Keratinocyte (primary cell): ENCODE data around the gene HSPA12B. TPM values are rescaled to one million over a fixed set of nuclear protein-coding genes. Genes with fewer than 3 reads are reported as not detected.

Experiments
- DNase-seq: peaks from one replicate; pipeline ENCODE4 v3.0.0-alpha.2; 2011; ENCODE audit warnings: low read depth, missing footprints, low spot score
- FAIRE-seq: peaks from 2 replicates; lab custom pipeline; 2011; peaks lifted over from hg19 to GRCh38; lab: Jason Lieb, UNC
- H2AFZ ChIP-seq: 2 replicates; pipeline ENCODE4 v1.6.0; 2012; ENCODE audit warnings: low read length, control low read depth, inconsistent platforms; ENCODE audit not compliant: control insufficient read depth
- H3K27ac ChIP-seq: 2 replicates; pipeline ENCODE4 v1.5.1; 2011; ENCODE audit warnings: low read length; ENCODE audit not compliant: control insufficient read depth, insufficient read depth
- H3K27me3 ChIP-seq: 3 replicates; pipeline ENCODE4 v1.6.0; 2011; ENCODE audit warnings: low read length; ENCODE audit not compliant: control insufficient read depth, insufficient read depth; ENCODE audit errors: extremely low read depth
- H3K36me3 ChIP-seq, 2 experiments: 2 replicates in 1 of 2; 3 replicates in 1 of 2; pipeline ENCODE4 v1.5.1; 2011; ENCODE audit warnings: low read length in 2 of 2, mild to moderate bottlenecking in 1 of 2; ENCODE audit not compliant: control insufficient read depth in 2 of 2, insufficient read depth in 2 of 2; ENCODE audit errors: extremely low read depth in 1 of 2
- H3K4me1 ChIP-seq: 3 replicates; pipeline ENCODE4 v1.5.1; 2011; ENCODE audit warnings: low read length; ENCODE audit not compliant: control insufficient read depth, insufficient read depth; ENCODE audit errors: extremely low read depth
- H3K4me2 ChIP-seq: 3 replicates; pipeline ENCODE4 v1.6.0; 2011; ENCODE audit warnings: low read depth, low read length; ENCODE audit not compliant: control insufficient read depth, insufficient read depth; ENCODE audit errors: extremely low read depth
- H3K4me3 ChIP-seq, 3 experiments: fragments of 200-600 bp in 1 of 3; sonication (generic) in 1 of 3; 2 replicates in 2 of 3; 3 replicates in 1 of 3; pipeline ENCODE4 v1.5.1; 2011 to 2016; ENCODE audit warnings: low read length in 3 of 3, mild to moderate bottlenecking in 3 of 3, control low read depth in 2 of 3, inconsistent platforms in 1 of 3, low read depth in 1 of 3, mixed read lengths in 1 of 3, mixed run types in 1 of 3, moderate library complexity in 1 of 3; ENCODE audit not compliant: control insufficient read depth in 2 of 3, insufficient read depth in 2 of 3; ENCODE audit errors: extremely low read depth in 1 of 3
- H3K79me2 ChIP-seq: 2 replicates; pipeline ENCODE4 v1.6.0; 2012; ENCODE audit warnings: low read length; ENCODE audit not compliant: control insufficient read depth, insufficient read depth
- H3K9ac ChIP-seq: 3 replicates; pipeline ENCODE4 v1.6.0; 2011; ENCODE audit warnings: low read length; ENCODE audit not compliant: control insufficient read depth, insufficient read depth; ENCODE audit errors: extremely low read depth
- H3K9me1 ChIP-seq: 3 replicates; pipeline ENCODE4 v1.6.0; 2011; ENCODE audit warnings: low read length; ENCODE audit not compliant: control insufficient read depth, insufficient read depth; ENCODE audit errors: extremely low read depth
- H3K9me3 ChIP-seq: 2 replicates; pipeline ENCODE4 v1.5.1; 2012; ENCODE audit warnings: low read depth, low read length; ENCODE audit not compliant: control insufficient read depth
- H4K20me1 ChIP-seq: 3 replicates; pipeline ENCODE4 v1.6.0; 2011; ENCODE audit warnings: low read length; ENCODE audit not compliant: control insufficient read depth, insufficient read depth; ENCODE audit errors: extremely low read depth
- CTCF ChIP-seq, 3 experiments: IDR thresholded peaks in 1 of 3; conservative IDR thresholded peaks in 1 of 3; optimal IDR thresholded peaks in 1 of 3; 2 replicates in 2 of 3; 3 replicates in 1 of 3; pipeline versions ENCODE3 to v1.5.1; 2011; ENCODE audit warnings: low read length in 3 of 3, mild to moderate bottlenecking in 3 of 3, moderate library complexity in 2 of 3, control low read depth in 1 of 3, inconsistent platforms in 1 of 3; ENCODE audit not compliant: insufficient read depth in 2 of 3; ENCODE audit errors: extremely low read depth in 1 of 3
- EZH2 ChIP-seq: IDR thresholded peaks from one replicate; pipeline ENCODE4 v1.6.1; 2012; ENCODE audit warnings: inconsistent platforms, mild to moderate bottlenecking, low read length, moderate library complexity
- dilution Hi-C: fragments of 300-500 bp; cut with MboI; formaldehyde crosslinking; loops from one replicate; pipeline ENCODE4 v1.7.0; 2020; ENCODE audit warnings: low sequenced_read_pairs; ENCODE audit not compliant: extremely low pct_ligation_motif_present
- polyA plus RNA-seq, 5 experiments: library from polyadenylated mRNA; depleted of rRNA in 3 of 5; stranded (reverse) in 3 of 5; stranded (forward) in 1 of 5; unstranded in 1 of 5; fragments of >200 nt; gene quantifications; 1 replicate in 1 of 5; 2 replicates in 3 of 5; 3 replicates in 1 of 5; pipeline versions ENCODE4 v1.2.1 to v1.2.3, GENCODE V29; 2011 to 2012; ENCODE audit warnings: missing spikeins in 2 of 5, low read depth in 1 of 5, low replicate concordance in 1 of 5

Gene HSPA12B
- polyA plus RNA-seq, 1 donor (not counting 4 experiments of a cell fraction or from before 2014, with no cell fraction given) = not detected

DNA sequence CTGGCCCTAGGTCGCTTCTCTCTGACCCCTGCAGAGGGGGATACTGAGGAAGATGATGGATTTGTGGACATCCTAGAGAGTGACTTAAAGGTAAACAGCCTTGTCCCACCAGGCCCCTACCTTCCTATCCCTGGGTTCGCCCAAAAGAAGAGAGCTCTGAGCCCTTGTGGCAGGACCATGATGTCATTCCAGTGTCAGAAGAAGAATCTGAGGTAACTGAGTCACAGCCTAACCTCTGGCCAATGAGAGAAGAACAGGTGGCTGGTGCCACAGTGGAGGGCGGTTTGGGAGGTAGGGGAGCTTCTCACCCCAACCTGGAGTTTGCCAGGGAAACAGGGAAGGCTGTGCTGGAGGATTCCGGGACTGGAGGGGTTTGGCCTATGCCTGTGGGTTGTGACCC lies 68.8 kb downstream of the HSPA12B start:
- FAIRE-seq (no peak), DNase-seq (no peak)
- H3K27me3 ChIP-seq = no peaks in the 10 kb centered on the region
- peaks cover 32% of the 10 kb centered on the region for H3K79me2 ChIP-seq
- H3K9me3 ChIP-seq = no peaks in the 10 kb centered on the region
- H4K20me1 ChIP-seq = no peaks in the 10 kb centered on the region
- H3K4me2 ChIP-seq = no peak overlapping the region
- dilution Hi-C loops = no loop called here
- no peak overlapping the region for H3K27ac ChIP-seq
- H3K4me3 ChIP-seq = no peak overlapping the region
- no peak overlapping the region for H2AFZ ChIP-seq
- TF ChIP-seq CTCF (optimal IDR thresholded peaks at IDR 0.05 in 1 of 3, IDR thresholded peaks at IDR 0.05 in 1 of 3, conservative IDR thresholded peaks at IDR 0.05 in 1 of 3; ENCODE audit: extremely low read depth in 1 of 3, insufficient read depth in 2 of 3, low read length in 3 of 3) (no peak), EZH2 (no peak)
- H3K4me1 ChIP-seq = peaks cover 82% of the 10 kb centered on the region
- H3K36me3 ChIP-seq = peaks cover 33 to 74% of the 10 kb centered on the region in 2 experiments
- H3K9ac ChIP-seq = no peak overlapping the region
- no peaks in the 10 kb centered on the region for H3K9me1 ChIP-seq

DNA sequence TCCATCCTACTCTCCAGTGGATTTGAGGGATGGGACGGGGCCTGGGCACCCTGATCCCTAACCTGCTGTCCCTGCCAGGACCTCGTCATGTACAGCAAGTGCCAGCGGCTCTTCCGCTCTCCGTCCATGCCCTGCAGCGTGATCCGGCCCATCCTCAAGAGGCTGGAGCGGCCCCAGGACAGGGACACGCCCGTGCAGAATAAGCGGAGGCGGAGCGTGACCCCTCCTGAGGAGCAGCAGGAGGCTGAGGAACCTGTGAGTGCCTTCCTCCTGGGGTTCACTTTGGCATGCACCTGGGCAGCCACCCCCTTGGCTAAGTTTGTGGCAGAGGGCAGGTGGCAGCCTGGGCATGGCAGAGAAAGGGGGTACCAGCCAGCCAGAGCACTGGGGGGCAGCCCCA lies 69.4 kb downstream of the HSPA12B start:
- H3K27me3 ChIP-seq = no peaks in the 10 kb centered on the region
- peaks cover 86% of the 10 kb centered on the region for H3K4me1 ChIP-seq
- DNase-seq (no peak), FAIRE-seq (no peak)
- no peak overlapping the region for H3K4me3 ChIP-seq
- no peak overlapping the region for H3K9ac ChIP-seq
- H3K9me1 ChIP-seq = no peaks in the 10 kb centered on the region
- H3K27ac ChIP-seq = no peak overlapping the region
- no peaks in the 10 kb centered on the region for H3K9me3 ChIP-seq
- TF ChIP-seq EZH2 (no peak), CTCF (optimal IDR thresholded peaks at IDR 0.05 in 1 of 3, IDR thresholded peaks at IDR 0.05 in 1 of 3, conservative IDR thresholded peaks at IDR 0.05 in 1 of 3; ENCODE audit: extremely low read depth in 1 of 3, insufficient read depth in 2 of 3, low read length in 3 of 3) (no peak)
- dilution Hi-C loops = no loop called here
- H3K79me2 ChIP-seq = peaks cover 27% of the 10 kb centered on the region
- H4K20me1 ChIP-seq = no peaks in the 10 kb centered on the region
- no peak overlapping the region for H3K4me2 ChIP-seq
- no peak overlapping the region for H2AFZ ChIP-seq
- peaks cover 33 to 75% of the 10 kb centered on the region in 2 experiments for H3K36me3 ChIP-seq

Other genes starting within 250 kb of the HSPA12B start
- gene GFRA4, start 69.3 kb upstream of the HSPA12B start, polyA plus RNA-seq = not detected in 3 replicates
- not detected in 3 replicates for gene ADAM33, start 50.7 kb upstream of the HSPA12B start, polyA plus RNA-seq
- not detected in 3 replicates for gene SIGLEC1, start 20.1 kb upstream of the HSPA12B start, polyA plus RNA-seq
- 25.8 to 44.3 TPM (median 28.2 TPM) in 3 replicates for gene ADISSP, start 35.1 kb downstream of the HSPA12B start, polyA plus RNA-seq
- 0.06 to 0.09 TPM (median 0.07 TPM) in 3 replicates for gene SPEF1, start 48.8 kb downstream of the HSPA12B start, polyA plus RNA-seq
- gene CENPB, start 54.1 kb downstream of the HSPA12B start, polyA plus RNA-seq = 18.1 to 22.3 TPM (median 22.0 TPM) in 3 replicates
- gene CDC25B, start 63.6 kb downstream of the HSPA12B start, polyA plus RNA-seq = 15.0 to 41.5 TPM (median 23.5 TPM) in 3 replicates
- 4.3 to 9.0 TPM (median 5.2 TPM) in 3 replicates for gene AP5S1, start 87.9 kb downstream of the HSPA12B start, polyA plus RNA-seq
- 15.1 to 17.2 TPM (median 17.1 TPM) in 3 replicates for gene MAVS, start 114.1 kb downstream of the HSPA12B start, polyA plus RNA-seq
- 17.9 to 23.6 TPM (median 22.5 TPM) in 3 replicates for gene PANK2, start 156.7 kb downstream of the HSPA12B start, polyA plus RNA-seq